Erythroblast (primary cell): ENCODE measurements around the gene COQ8B.

Experiments
- GATA1 ChIP-seq: IDR thresholded peaks from 2 replicates; pipeline ENCODE4 v1.6.1; 2011; ENCODE audit warnings: low read depth, mild to moderate bottlenecking, control low read depth, low read length, moderate library complexity
- POLR2A ChIP-seq: IDR thresholded peaks from 2 replicates; pipeline ENCODE4 v1.6.1; 2011; ENCODE audit warnings: mild to moderate bottlenecking, low read length

- TF ChIP-seq POLR2A (peak; percentile 67), GATA1 (no peak)
Observed at GRCh38 chr19:40716482-40717324, at the start of gene COQ8B, which contains the start of gene ITPKC.
